CD4-positive, alpha-beta T cell (primary cell): ENCODE results near the gene DNPH1. TPM values are rescaled to one million over a fixed set of nuclear protein-coding genes. Genes with fewer than 3 reads are reported as not detected.

Source experiments
- ATAC-seq: fragments of 200-7000 bp; cut with Tn5 transposase; one replicate; pipeline ENCODE4 v1.10.0; 2022; ENCODE audit warnings: mild to moderate bottlenecking; ENCODE audit not compliant: poor library complexity
- CTCF ChIA-PET: fragments of 350-600 bp; sonication (Branson Sonifier 250); formaldehyde crosslinking; loops from one replicate; lab custom pipeline; 2021; ENCODE audit warnings: antibody characterized with exemption, inconsistent platforms; lab: Charles Lee
- POLR2A ChIA-PET: fragments of 350-600 bp; sonication (Branson Sonifier 250); formaldehyde crosslinking; loops from one replicate; lab custom pipeline; 2021; ENCODE audit warnings: antibody characterized with exemption, inconsistent platforms; lab: Charles Lee
- DNase-seq, 14 experiments: peaks; one replicate each; pipeline ENCODE4 v3.0.0-alpha.2; 2013 to 2020; ENCODE audit warnings: mixed read lengths in 2 of 14
- H3K27ac ChIP-seq, 2 donors: one replicate each; pipeline versions ENCODE4 v1.5.1 to v1.7.0; 2013; ENCODE audit warnings: low read length in 2 of 2, low read depth in 1 of 2, mild to moderate bottlenecking in 1 of 2
- H3K27me3 ChIP-seq, 2 experiments: 1 replicate in 1 of 2; 2 replicates in 1 of 2; pipeline versions ENCODE4 v1.6.1 to v1.7.0; 2013; ENCODE audit warnings: low read length in 2 of 2, control low read depth in 1 of 2, mild to moderate bottlenecking in 1 of 2, moderate library complexity in 1 of 2; ENCODE audit not compliant: insufficient read depth in 2 of 2, control insufficient read depth in 1 of 2
- H3K36me3 ChIP-seq: one replicate; pipeline ENCODE4 v1.6.1; 2013; ENCODE audit warnings: low read length, control low read depth; ENCODE audit not compliant: insufficient read depth
- H3K4me1 ChIP-seq: one replicate; pipeline ENCODE4 v1.6.1; 2013; ENCODE audit warnings: low read length, control low read depth; ENCODE audit not compliant: insufficient read depth
- H3K4me3 ChIP-seq: one replicate; pipeline ENCODE4 v1.5.1; 2013; ENCODE audit warnings: mild to moderate bottlenecking, low read length, moderate library complexity
- H3K9me3 ChIP-seq, 2 experiments: 1 replicate in 1 of 2; 2 replicates in 1 of 2; pipeline versions ENCODE4 v1.6.1 to v1.7.0; 2013; ENCODE audit warnings: low read length in 2 of 2, mild to moderate bottlenecking in 2 of 2, control low read depth in 1 of 2, moderate library complexity in 1 of 2; ENCODE audit not compliant: control insufficient read depth in 1 of 2, insufficient read depth in 1 of 2
- H3K27ac Mint-ChIP-seq: one replicate; pipeline ENCODE4 v1.8.0; 2020; ENCODE audit warnings: mixed read lengths
- H3K27me3 Mint-ChIP-seq: one replicate; pipeline ENCODE4 v1.8.0; 2021; ENCODE audit warnings: mixed read lengths
- H3K36me3 Mint-ChIP-seq: one replicate; pipeline ENCODE4 v1.8.0; 2021; ENCODE audit warnings: low read depth, mixed read lengths
- H3K4me1 Mint-ChIP-seq: one replicate; pipeline ENCODE4 v1.8.0; 2021; ENCODE audit warnings: low read depth, mixed read lengths
- H3K4me3 Mint-ChIP-seq: one replicate; pipeline ENCODE4 v1.8.0; 2020; ENCODE audit warnings: mild to moderate bottlenecking, mixed read lengths
- H3K9me3 Mint-ChIP-seq: one replicate; pipeline ENCODE4 v1.8.0; 2020; ENCODE audit warnings: mixed read lengths
- intact Hi-C, 2 experiments: fragments of 100-400 bp; cut with DNase I in 1 of 2; cut with micrococcal nuclease in 1 of 2; formaldehyde crosslinking; loops; one replicate each; pipeline versions ENCODE4 v1.15.1 to v1.9.0; 2023 to 2025; cut with DNase I, micrococcal nuclease
- total RNA-seq, 174 experiments: library from RNA in 2 of 174; stranded (reverse) in 2 of 174; gene quantifications; one replicate each; pipeline ENCODE4 v1.2.3 and lab custom pipeline; 2021 to 2026
- TF ChIP-seq, protein P1 (sequence below): fragments of 200-600 bp; IDR thresholded peaks from one replicate; pipeline ENCODE4 v1.8.0; 2022; ENCODE audit warnings: antibody characterized with exemption, mild to moderate bottlenecking

DNPH1 gene
- total RNA-seq, 2 experiments from 2014 or later = 27.3 to 30.6 TPM

DNA sequence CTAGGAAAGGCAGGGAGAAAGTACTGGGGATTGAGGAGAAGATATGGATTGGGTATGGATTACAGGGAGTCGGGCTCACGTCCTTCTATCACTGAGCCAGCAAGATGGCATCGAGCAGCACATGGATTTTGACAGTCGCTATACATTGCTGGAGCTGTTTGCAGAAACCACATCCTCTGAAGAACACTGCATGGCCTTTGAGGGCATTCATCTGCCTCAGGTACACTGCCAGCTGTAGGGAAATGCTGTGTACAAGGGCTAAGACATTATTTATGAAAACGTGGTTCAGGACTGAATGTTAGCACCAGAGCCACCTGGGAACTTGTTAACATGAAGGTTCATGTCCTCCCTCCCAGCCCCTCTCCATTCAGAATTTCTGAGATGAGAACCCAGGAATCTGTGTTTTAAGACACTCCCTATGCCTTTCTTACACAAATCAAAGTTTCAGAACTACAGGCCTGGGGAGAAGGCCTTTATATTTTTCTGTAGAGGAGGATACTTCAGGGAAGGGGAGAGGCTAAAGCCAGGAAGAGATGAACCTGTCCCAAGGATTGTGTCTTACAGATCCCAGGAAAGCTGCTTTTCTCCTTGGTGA is 43.8 kb downstream of the DNPH1 start:
- Mint-ChIP-seq H3K36me3 (peaks cover 61% of the 10 kb centered on the region), H3K4me3 (peak overlapping the region; percentile 79), H3K9me3 (no peaks in the 10 kb centered on the region), H3K27me3 (no peaks in the 10 kb centered on the region), H3K27ac (peak overlapping the region; percentile 75), H3K4me1 (peaks cover 68% of the 10 kb centered on the region)
- intact Hi-C loops = loop anchor here in 1 of 2 experiments (5.0 kb wide), 1 partner anchor 37 kb away; no protein-coding TSS in a partner anchor
- Histone ChIP-seq H3K36me3 (peaks cover 45% of the 10 kb centered on the region), H3K27ac (peak overlapping the region in 1 of 2 donors; percentile 49), H3K27me3 (no peaks in the 10 kb centered on the region), H3K9me3 (no peaks in the 10 kb centered on the region), H3K4me3 (no peak overlapping the region), H3K4me1 (peaks cover 53% of the 10 kb centered on the region)
- POLR2A ChIA-PET = interaction anchor here (1.0 to 3.0 kb wide), 6 partner anchors 11 to 198 kb away, joined by 3 to 15 read pairs (median 4); partner anchors contain the start of gene ZNF318
- TF ChIP-seq, protein P1, sequence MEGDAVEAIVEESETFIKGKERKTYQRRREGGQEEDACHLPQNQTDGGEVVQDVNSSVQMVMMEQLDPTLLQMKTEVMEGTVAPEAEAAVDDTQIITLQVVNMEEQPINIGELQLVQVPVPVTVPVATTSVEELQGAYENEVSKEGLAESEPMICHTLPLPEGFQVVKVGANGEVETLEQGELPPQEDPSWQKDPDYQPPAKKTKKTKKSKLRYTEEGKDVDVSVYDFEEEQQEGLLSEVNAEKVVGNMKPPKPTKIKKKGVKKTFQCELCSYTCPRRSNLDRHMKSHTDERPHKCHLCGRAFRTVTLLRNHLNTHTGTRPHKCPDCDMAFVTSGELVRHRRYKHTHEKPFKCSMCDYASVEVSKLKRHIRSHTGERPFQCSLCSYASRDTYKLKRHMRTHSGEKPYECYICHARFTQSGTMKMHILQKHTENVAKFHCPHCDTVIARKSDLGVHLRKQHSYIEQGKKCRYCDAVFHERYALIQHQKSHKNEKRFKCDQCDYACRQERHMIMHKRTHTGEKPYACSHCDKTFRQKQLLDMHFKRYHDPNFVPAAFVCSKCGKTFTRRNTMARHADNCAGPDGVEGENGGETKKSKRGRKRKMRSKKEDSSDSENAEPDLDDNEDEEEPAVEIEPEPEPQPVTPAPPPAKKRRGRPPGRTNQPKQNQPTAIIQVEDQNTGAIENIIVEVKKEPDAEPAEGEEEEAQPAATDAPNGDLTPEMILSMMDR = no peak
- CTCF ChIA-PET = interaction anchor here (1.3 kb wide), 1 partner anchor 44 kb away, joined by 4 read pairs; the partner anchor contains the start of gene DNPH1
- ATAC-seq = peak; percentile 73
- peak in 9 of 14 experiments; percentile 11 to 66 (median 37) for DNase-seq

DNA sequence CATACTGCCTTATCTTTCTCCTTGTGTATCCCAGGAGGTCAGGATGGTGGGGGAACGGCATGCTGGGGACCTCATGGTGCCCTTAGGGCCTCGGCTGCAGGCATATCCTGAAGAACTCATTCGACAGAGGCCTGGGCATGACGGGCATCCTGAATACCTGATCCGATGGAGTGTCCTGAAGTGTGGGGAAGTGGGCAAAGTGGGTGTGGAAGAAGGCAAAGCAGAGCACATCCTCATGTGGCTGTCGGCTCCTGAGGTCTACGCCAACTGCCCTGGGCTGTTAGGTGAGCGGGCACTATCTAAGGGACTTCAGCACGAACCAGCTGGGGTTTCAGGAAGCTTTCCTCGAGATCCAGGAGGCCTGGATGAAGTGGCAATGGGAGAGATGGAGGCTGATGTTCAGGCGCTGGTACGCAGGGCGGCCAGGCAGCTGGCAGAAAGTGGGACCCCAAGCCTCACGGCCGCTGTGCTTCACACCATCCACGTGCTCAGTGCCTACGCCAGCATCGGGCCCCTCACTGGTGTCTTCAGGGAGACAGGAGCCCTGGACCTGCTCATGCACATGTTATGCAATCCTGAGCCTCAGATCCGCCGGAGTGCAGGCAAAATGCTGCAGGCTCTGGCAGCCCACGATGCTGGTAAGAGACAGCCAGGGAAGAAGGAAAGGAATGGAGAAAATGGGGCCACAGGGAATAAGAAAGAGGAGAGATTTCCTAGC is 44.9 kb downstream of the DNPH1 start:
- POLR2A ChIA-PET = interaction anchor here (1.6 to 3.0 kb wide), 3 partner anchors 10 to 42 kb away, joined by 4 to 15 read pairs (median 12); no protein-coding TSS in a partner anchor
- Mint-ChIP-seq H3K9me3 (no peaks in the 10 kb centered on the region), H3K4me1 (peaks cover 62% of the 10 kb centered on the region), H3K4me3 (peak overlapping the region; percentile 92), H3K36me3 (peaks cover 55% of the 10 kb centered on the region), H3K27ac (peak overlapping the region; percentile 75), H3K27me3 (no peaks in the 10 kb centered on the region)
- Histone ChIP-seq H3K9me3 (no peaks in the 10 kb centered on the region), H3K27ac (no peak overlapping the region), H3K36me3 (peaks cover 42% of the 10 kb centered on the region), H3K4me1 (peaks cover 53% of the 10 kb centered on the region), H3K4me3 (no peak overlapping the region), H3K27me3 (no peaks in the 10 kb centered on the region)
- DNase-seq = no peak
- TF ChIP-seq, protein P1 = no peak
- no peak for ATAC-seq
- intact Hi-C loops = loop anchor here in 1 of 2 experiments (5.0 kb wide), 1 partner anchor 293 kb away; the partner anchor contains the start of gene TJAP1
- CTCF ChIA-PET = interaction anchor here (1.3 kb wide), 1 partner anchor 45 kb away, joined by 4 read pairs; the partner anchor contains the start of gene DNPH1

DNA sequence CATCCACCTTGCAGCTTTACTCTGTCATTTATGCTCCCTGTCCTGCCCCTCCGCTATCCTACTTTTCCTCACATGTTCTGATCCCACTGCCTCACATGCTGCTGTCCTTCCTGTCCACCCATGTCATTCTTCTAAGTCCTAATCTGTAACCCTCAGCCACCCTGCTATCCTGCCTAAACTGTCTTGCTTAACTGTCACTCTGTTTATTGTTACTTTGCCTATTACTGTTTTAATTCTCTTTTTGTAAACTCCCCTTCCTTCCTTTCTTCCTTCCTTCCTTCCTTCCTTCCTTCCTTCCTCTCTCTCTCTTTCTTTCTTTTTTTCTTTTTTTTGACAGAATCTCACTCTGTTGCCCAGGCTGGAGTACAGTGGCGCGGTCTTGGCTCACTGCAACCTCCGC is 45.8 kb downstream of the DNPH1 start:
- Mint-ChIP-seq H3K27ac (peak overlapping the region; percentile 75), H3K27me3 (no peaks in the 10 kb centered on the region), H3K4me3 (peak overlapping the region; percentile 92), H3K9me3 (no peaks in the 10 kb centered on the region), H3K4me1 (peaks cover 58% of the 10 kb centered on the region), H3K36me3 (peaks cover 56% of the 10 kb centered on the region)
- DNase-seq = no peak
- intact Hi-C loops = loop anchor here in 1 of 2 experiments (5.0 kb wide), 1 partner anchor 294 kb away; the partner anchor contains the start of gene TJAP1
- H3K4me1 ChIP-seq = peaks cover 53% of the 10 kb centered on the region
- H3K27me3 ChIP-seq = no peaks in the 10 kb centered on the region
- no peaks in the 10 kb centered on the region for H3K9me3 ChIP-seq
- ChIA-PET CTCF (interaction anchor here (1.0 to 1.9 kb wide), 2 partner anchors 9 to 46 kb away, joined by 3 to 11 read pairs; partner anchors contain the start of gene DNPH1), POLR2A (interaction anchor here (1.2 to 3.0 kb wide), 2 partner anchors 9 to 12 kb away, joined by 4 to 12 read pairs; no protein-coding TSS in a partner anchor)
- no peak overlapping the region for H3K27ac ChIP-seq
- TF ChIP-seq, protein P1 = no peak
- ATAC-seq = no peak
- H3K4me3 ChIP-seq = no peak overlapping the region
- H3K36me3 ChIP-seq = peaks cover 46% of the 10 kb centered on the region
